H1 (cell line): Measurements from ENCODE around the gene ELP4. TPM values are rescaled to one million over a fixed set of nuclear protein-coding genes. Genes with fewer than 3 reads are reported as not detected.

Experiments used
- CTCF ChIA-PET: fragments of 300-600 bp; sonication (Branson Sonifier 250); formaldehyde crosslinking; loops from one replicate; lab custom pipeline; 2021; ENCODE audit not compliant: partially characterized antibody; lab: Charles Lee
- POLR2A ChIA-PET: fragments of 300-600 bp; sonication (Branson Sonifier 250); formaldehyde crosslinking; loops from one replicate; lab custom pipeline; 2021; ENCODE audit warnings: inconsistent platforms; ENCODE audit not compliant: partially characterized antibody; lab: Charles Lee
- DNase-seq, 2 experiments: peaks; one replicate each; pipeline versions ENCODE4 v3.0.0 to v3.0.0-alpha.2; 2010 to 2022; ENCODE audit warnings: low spot score in 2 of 2, low read depth in 1 of 2, mixed read lengths in 1 of 2
- FAIRE-seq: peaks from 2 replicates; lab custom pipeline; 2011; peaks lifted over from hg19 to GRCh38; lab: Jason Lieb, UNC
- H2AFZ ChIP-seq: 2 replicates; pipeline ENCODE4 v1.8.1; 2012; ENCODE audit warnings: low read length, inconsistent platforms
- H2AK5ac ChIP-seq: 2 replicates; pipeline ENCODE4 v1.6.1; 2013; ENCODE audit warnings: low read depth, low read length
- H2BK120ac ChIP-seq: replicated peaks from 2 replicates; pipeline ENCODE3; 2013; ENCODE audit warnings: low read depth, low read length, inconsistent platforms
- H2BK12ac ChIP-seq: 2 replicates; pipeline ENCODE4 v1.6.1; 2013; ENCODE audit warnings: low read depth, low read length
- H2BK15ac ChIP-seq: 2 replicates; pipeline ENCODE4 v1.6.1; 2013; ENCODE audit warnings: low read length
- H2BK20ac ChIP-seq: 2 replicates; pipeline ENCODE4 v1.6.1; 2013; ENCODE audit warnings: low read length
- H2BK5ac ChIP-seq: 2 replicates; pipeline ENCODE4 v1.6.1; 2013; ENCODE audit warnings: low read depth, low read length
- H3K14ac ChIP-seq: 2 replicates; pipeline ENCODE4 v1.6.1; 2013; ENCODE audit warnings: inconsistent platforms; ENCODE audit not compliant: insufficient read length
- H3K18ac ChIP-seq: 2 replicates; pipeline ENCODE4 v1.6.1; 2013; ENCODE audit warnings: low read length; ENCODE audit errors: extremely low read depth
- H3K23ac ChIP-seq: 2 replicates; pipeline ENCODE4 v1.6.1; 2013; ENCODE audit warnings: inconsistent platforms; ENCODE audit not compliant: insufficient read length
- H3K23me2 ChIP-seq: 2 replicates; pipeline ENCODE4 v1.6.1; 2013; ENCODE audit warnings: low read depth, low read length
- H3K27ac ChIP-seq: 2 replicates; pipeline ENCODE4 v1.6.1; 2011; ENCODE audit warnings: low read depth, low read length, inconsistent platforms
- H3K27me3 ChIP-seq, 4 experiments: replicated peaks in 1 of 4; 1 replicate in 1 of 4; 2 replicates in 3 of 4; pipeline versions ENCODE4 v1.6.1 to v1.8.1; 2011 to 2013; ENCODE audit warnings: low read length in 3 of 4, mild to moderate bottlenecking in 3 of 4, inconsistent platforms in 2 of 4, mixed read lengths in 2 of 4, moderate library complexity in 1 of 4; ENCODE audit not compliant: control insufficient read depth in 3 of 4, insufficient read depth in 3 of 4; ENCODE audit errors: extremely low read depth in 1 of 4
- H3K36me3 ChIP-seq, 4 experiments: 2 replicates each; pipeline versions ENCODE4 v1.6.1 to v1.8.1; 2011 to 2013; ENCODE audit warnings: mild to moderate bottlenecking in 4 of 4, low read length in 3 of 4, moderate library complexity in 2 of 4, control low read depth in 1 of 4, inconsistent platforms in 1 of 4; ENCODE audit not compliant: insufficient read depth in 4 of 4, control insufficient read depth in 2 of 4
- H3K4ac ChIP-seq: replicated peaks from 2 replicates; pipeline ENCODE3; 2013; ENCODE audit warnings: low read length, low read depth, mixed read lengths, inconsistent platforms; ENCODE audit not compliant: insufficient read length
- H3K4me1 ChIP-seq, 4 experiments: replicated peaks in 1 of 4; 1 replicate in 1 of 4; 2 replicates in 3 of 4; pipeline versions ENCODE4 v1.6.1 to v1.8.1; 2011 to 2013; ENCODE audit warnings: low read length in 3 of 4, inconsistent platforms in 2 of 4, mixed read lengths in 1 of 4; ENCODE audit not compliant: insufficient read depth in 4 of 4, control insufficient read depth in 3 of 4
- H3K4me2 ChIP-seq, 2 experiments: 2 replicates each; pipeline versions ENCODE4 v1.6.1 to v1.8.1; 2011 to 2013; ENCODE audit warnings: low read depth in 2 of 2, low read length in 2 of 2, control low read depth in 1 of 2, inconsistent platforms in 1 of 2, mild to moderate bottlenecking in 1 of 2; ENCODE audit not compliant: insufficient read depth in 1 of 2
- H3K4me3 ChIP-seq, 4 experiments: fragments of 200-600, 300-600 bp in 1 of 4; sonication (generic), shearing (Covaris generic), sonication (Bioruptor Twin) in 1 of 4; 2 replicates each; pipeline versions ENCODE4 v1.5.1 to v1.8.1; 2011 to 2016; ENCODE audit warnings: low read length in 4 of 4, low read depth in 3 of 4, control low read depth in 2 of 4, inconsistent platforms in 2 of 4, mild to moderate bottlenecking in 2 of 4, mixed read lengths in 1 of 4, moderate library complexity in 1 of 4; ENCODE audit not compliant: insufficient read depth in 2 of 4; ENCODE audit errors: extremely low read depth in 1 of 4
- H3K56ac ChIP-seq: replicated peaks from 2 replicates; pipeline ENCODE3; 2013; ENCODE audit warnings: low read depth, mild to moderate bottlenecking, mixed read lengths, low read length, inconsistent platforms; ENCODE audit not compliant: insufficient read length
- H3K79me1 ChIP-seq: 2 replicates; pipeline ENCODE4 v1.6.1; 2013; ENCODE audit warnings: low read depth, low read length, control low read depth
- H3K79me2 ChIP-seq, 2 experiments: 2 replicates each; pipeline versions ENCODE4 v1.6.1 to v1.8.1; 2012 to 2013; ENCODE audit warnings: low read length in 2 of 2, mild to moderate bottlenecking in 2 of 2, inconsistent platforms in 1 of 2; ENCODE audit not compliant: insufficient read depth in 2 of 2, control insufficient read depth in 1 of 2
- H3K9ac ChIP-seq, 4 experiments: replicated peaks in 1 of 4; 1 replicate in 1 of 4; 2 replicates in 3 of 4; pipeline versions ENCODE4 v1.6.1 to v1.8.1; 2011 to 2013; ENCODE audit warnings: low read depth in 3 of 4, low read length in 3 of 4, control low read depth in 2 of 4, mild to moderate bottlenecking in 2 of 4, moderate library complexity in 2 of 4, inconsistent platforms in 1 of 4; ENCODE audit errors: extremely low read depth in 1 of 4
- H3K9me3 ChIP-seq, 2 experiments: 2 replicates each; pipeline versions ENCODE4 v1.6.1 to v1.8.1; 2012 to 2013; ENCODE audit warnings: mild to moderate bottlenecking in 2 of 2, moderate library complexity in 2 of 2, control low read depth in 1 of 2, inconsistent platforms in 1 of 2, low read depth in 1 of 2, low read length in 1 of 2, mixed read lengths in 1 of 2; ENCODE audit not compliant: insufficient read depth in 2 of 2
- H4K20me1 ChIP-seq, 2 experiments: replicated peaks in 1 of 2; 2 replicates each; pipeline versions ENCODE3 to v1.8.1; 2011 to 2013; ENCODE audit warnings: inconsistent platforms in 2 of 2, low read length in 2 of 2, mild to moderate bottlenecking in 1 of 2; ENCODE audit not compliant: insufficient read depth in 2 of 2, control insufficient read depth in 1 of 2
- H4K5ac ChIP-seq: 2 replicates; pipeline ENCODE4 v1.6.1; 2013; ENCODE audit warnings: low read length, low read depth, mixed read lengths, inconsistent platforms; ENCODE audit not compliant: insufficient read length
- H4K8ac ChIP-seq: 2 replicates; pipeline ENCODE4 v1.8.0; 2013; ENCODE audit warnings: mild to moderate bottlenecking, moderate library complexity, low read length, inconsistent platforms; ENCODE audit not compliant: insufficient read depth; ENCODE audit errors: extremely low read depth
- H4K91ac ChIP-seq: replicated peaks from 2 replicates; pipeline ENCODE3; 2013; ENCODE audit warnings: low read length, mixed read lengths, inconsistent platforms; ENCODE audit not compliant: insufficient read length
- BRCA1 ChIP-seq: IDR thresholded peaks from 2 replicates; pipeline ENCODE4 v1.6.1; 2012; ENCODE audit warnings: low read depth, low read length, improper control_type of control experiment
- KDM5A ChIP-seq: fragments of 200-600 bp; IDR thresholded peaks from 2 replicates; pipeline ENCODE4 v1.7.1; 2012; ENCODE audit warnings: mild to moderate bottlenecking, low read length, inconsistent platforms, mixed read lengths
- polyA plus RNA-seq, 7 experiments: library from polyadenylated mRNA; depleted of rRNA in 3 of 7; stranded (reverse) in 5 of 7; unstranded in 2 of 7; fragments of >200 nt in 5 of 7; fragments of 200-250 nt in 2 of 7; gene quantifications; 1 replicate in 5 of 7; 2 replicates in 1 of 7; 4 replicates in 1 of 7; pipeline versions ENCODE4 v1.2.1 to v1.2.3, GENCODE V29; 2011 to 2013; ENCODE audit warnings: missing spikeins in 2 of 7, mixed read lengths in 2 of 7
- total RNA-seq: library from RNA; stranded (reverse); fragmentation: NEBNext Ultra II Directional; extraction: Animal tissue kit (Norgen Biotek cat#: 25700); gene quantifications from 2 replicates; pipeline ENCODE4 v1.2.1, GENCODE V29; 2021

The ELP4 gene
- total and polyA plus RNA-seq, 2 of the 8 experiments (the other 6 are each of a cell fraction or from before 2014, with no cell fraction given): 14.0 to 18.6 TPM

DNA sequence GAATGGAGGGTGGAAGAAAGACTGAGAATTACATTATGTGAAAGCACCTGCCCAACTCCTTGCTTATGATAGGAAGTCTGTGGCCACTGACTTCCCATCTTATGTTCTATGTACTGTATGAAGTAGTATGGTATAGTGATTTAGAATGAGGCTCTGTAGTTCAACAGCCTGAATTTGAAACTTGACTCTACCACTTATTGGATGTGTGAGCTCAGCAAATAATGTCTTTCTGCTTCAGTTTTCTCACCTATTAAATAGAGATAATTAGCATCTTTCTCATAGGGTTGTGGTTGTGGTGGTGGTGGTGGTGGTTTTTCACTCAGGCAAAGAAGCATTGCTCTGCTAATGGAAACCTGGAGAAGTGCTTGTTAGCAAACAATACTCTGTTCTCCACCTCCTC, 180.0 kb downstream of the ELP4 start:
- CTCF ChIA-PET: interaction anchor here (1.4 kb wide), 1 partner anchor 18 kb away, joined by 3 read pairs; no protein-coding TSS in a partner anchor
- FAIRE-seq: no peak

More for the DNA sequence above, 180.0 kb downstream of the ELP4 start:
- Histone ChIP-seq H3K4me1 (peaks cover 0 to 3% (median 0%) of the 10 kb centered on the region in 4 experiments; a peak in 1 of 7 replicates), H4K8ac (no peak overlapping the region), H3K4me3 (no peak overlapping the region), H3K79me1 (no peaks in the 10 kb centered on the region), H2AFZ (no peak overlapping the region), H3K9ac (no peak overlapping the region), H2BK5ac (no peak overlapping the region), H4K91ac (no peak overlapping the region), H3K27ac (no peak overlapping the region), H4K5ac (no peak overlapping the region), H3K23me2 (no peaks in the 10 kb centered on the region), H3K4ac (no peak overlapping the region), H3K14ac (no peak overlapping the region), H3K9me3 (no peaks in the 10 kb centered on the region), H2BK12ac (no peak overlapping the region), H2AK5ac (no peak overlapping the region), H3K4me2 (no peak overlapping the region), H3K27me3 (no peaks in the 10 kb centered on the region), H3K23ac (no peak overlapping the region), H3K79me2 (no peaks in the 10 kb centered on the region), H3K18ac (no peak overlapping the region), H4K20me1 (no peaks in the 10 kb centered on the region), H2BK120ac (no peak overlapping the region), H2BK15ac (no peak overlapping the region), H3K56ac (no peak overlapping the region), H2BK20ac (no peak overlapping the region), H3K36me3 (no peaks in the 10 kb centered on the region)
- no peak for DNase-seq
- POLR2A ChIA-PET: interaction anchor here (0.5 kb wide), 1 partner anchor 8 kb away, joined by 5 read pairs; no protein-coding TSS in a partner anchor
- TF ChIP-seq KDM5A (no peak), BRCA1 (no peak)
